ENCODE measurements around the gene OXA1L.
"Not testable (repeated sequence)": the region's sequence is repeated elsewhere in the genome, so short reads cannot be mapped to it uniquely, and the experiment has no call there.

The OXA1L gene

DNA sequence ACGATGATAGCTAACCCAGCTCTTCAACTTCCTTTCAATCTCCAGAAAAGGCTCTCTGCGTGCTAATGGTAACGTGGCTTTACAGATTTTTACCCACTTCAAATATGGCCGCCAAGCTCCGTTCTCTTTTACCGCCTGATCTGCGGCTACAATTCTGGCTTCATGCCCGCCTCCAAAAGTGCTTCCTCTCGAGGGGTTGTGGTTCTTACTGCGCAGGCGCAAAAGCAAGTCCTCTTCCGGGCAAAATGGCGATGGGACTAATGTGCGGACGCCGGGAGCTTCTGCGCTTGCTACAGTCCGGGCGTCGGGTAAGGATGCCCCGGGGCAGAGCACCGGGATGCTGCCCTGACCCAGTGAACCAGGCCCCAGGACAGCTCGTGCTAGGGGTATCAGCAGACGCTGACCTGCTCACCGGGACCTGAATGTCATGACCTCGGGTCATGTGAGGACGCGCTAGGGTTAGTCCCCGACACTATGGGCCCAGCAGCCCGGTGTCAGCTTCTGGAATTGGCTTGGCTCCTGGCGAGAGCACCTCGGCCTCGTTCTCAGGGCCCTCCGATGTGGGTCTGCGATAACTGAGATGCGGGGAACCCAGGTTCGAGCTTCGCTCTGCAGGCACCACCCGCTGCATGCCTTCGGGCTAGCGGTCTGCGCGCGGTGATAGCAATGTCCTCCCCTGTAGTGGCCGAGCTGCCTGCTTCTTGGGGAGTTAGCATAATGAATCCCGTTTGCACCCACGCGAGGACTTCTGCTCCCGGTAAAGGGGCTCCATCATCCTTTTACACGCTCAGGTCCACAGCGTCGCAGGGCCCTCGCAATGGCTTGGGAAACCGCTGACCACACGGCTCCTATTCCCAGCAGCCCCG is at the start of gene OXA1L:
Gene OXA1L (plus strand): TSS at position 232 of the 866 bp plus-strand sequence. CDS start 14 bp downstream, at position 246.
- peak; percentile 100 for DNase-seq

DNA sequence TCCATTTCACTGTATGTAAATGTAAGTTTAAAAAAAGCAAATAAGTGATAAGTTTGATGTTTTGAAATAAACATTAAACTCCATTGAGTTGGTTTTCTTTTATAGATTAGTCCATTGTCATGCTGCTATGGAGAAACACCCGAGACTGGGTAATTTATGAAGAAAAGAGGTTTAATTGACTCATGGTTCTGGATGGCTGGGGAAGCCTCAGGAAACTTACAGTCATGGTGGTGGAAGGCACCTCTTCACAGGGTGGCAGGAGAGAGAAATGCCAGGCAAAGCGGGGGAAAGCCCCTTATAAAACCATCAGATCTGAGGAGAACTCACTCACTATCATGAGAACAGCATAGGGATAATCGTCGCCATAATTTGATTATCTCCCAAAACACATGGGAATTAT is 48.4 kb upstream of the OXA1L start:
- DNase-seq: no peak

DNA sequence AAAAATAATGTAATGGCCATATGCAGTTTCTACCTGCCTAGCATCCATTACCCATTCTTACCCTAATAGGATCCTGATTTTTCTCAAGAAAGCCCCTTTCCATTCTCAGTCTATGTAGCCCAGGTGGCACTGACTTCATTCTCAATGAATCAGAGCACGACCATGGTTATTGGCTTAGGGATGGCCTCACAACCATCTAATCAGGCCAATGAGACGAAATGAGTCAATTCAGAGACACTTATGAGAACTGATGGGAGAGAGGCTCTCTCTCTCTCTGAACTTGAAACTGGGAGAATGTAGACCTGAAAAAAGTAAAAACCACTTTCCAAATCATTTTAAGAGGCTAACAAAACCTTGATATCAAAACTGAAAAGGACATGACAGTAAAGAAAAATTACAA is 45.3 kb upstream of the OXA1L start:
- no peak for DNase-seq

DNA sequence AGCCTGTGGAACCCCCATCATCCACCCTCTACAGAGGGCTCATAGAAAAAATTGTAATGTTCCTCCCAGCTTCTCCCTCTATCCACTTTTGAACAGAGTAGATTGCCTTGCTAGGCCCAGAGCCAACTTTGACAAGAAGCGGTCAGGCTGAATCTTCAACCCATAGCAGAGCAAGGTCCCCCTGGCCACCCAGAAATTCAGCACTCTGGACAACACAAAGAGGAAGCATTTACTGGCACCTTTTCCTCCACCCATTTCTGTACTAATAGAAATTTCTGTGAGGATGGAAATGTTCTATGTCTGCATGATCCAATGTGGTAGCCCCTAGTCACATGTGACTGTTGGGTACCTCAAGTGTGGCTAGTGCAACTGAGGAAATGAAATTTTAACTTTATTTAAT is 42.7 kb upstream of the OXA1L start:
- no peak for DNase-seq

DNA sequence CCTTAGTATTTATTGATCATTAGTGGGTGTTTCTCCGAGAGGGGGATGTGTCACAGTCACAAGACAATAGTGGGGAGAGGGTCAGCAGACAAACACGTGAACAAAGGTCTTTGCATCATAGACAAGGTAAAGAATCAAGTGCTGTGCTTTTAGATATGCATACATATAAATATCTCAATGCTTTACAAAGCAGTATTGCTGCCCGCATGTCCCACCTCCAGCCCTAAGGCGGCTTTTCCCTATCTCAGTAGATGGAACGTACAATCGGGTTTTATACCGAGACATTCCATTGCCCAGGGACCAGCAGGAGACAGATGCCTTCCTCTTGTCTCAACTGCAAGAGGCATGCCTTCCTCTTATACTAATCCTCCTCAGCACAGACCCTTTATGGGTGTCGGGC is 41.6 kb upstream of the OXA1L start:
- DNase-seq: not testable (repeated sequence)

DNA sequence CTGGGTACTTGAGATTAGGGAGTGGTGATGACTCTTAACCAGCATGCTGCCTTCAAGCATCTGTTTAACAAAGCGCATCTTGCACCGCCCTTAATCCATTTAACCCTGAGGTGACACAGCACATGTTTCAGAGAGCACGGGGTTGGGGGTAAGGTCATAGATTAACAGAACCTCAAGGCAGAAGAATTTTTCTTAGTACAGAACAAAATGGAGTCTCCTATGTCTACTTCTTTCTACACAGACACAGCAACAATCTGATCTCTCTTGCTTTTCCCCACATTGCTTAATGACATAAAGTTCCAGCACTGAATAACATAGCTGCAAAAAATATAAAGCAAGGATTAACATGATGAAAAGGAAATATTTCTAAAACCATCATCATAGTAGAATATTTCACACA is 41.1 kb upstream of the OXA1L start:
- DNase-seq: not testable (repeated sequence)

DNA sequence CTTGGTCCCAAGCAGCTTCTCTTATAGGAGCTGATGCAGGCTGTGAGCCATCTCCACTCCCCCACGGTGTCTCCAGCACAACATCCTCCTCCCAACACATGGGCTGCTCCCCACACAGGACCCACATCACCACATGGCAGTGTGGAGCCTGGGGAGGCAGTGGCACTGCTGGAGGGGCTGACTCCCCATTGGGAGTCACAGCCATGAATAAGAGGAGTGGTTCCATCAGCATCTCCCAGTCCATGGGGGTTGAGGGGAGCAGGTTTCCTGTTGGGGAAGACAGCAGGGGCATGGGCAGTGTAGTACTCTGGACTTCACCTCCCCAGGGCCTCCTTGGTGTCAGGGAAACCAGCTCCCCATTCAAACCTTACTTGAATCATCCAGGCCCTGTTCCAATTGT is 40.5 kb upstream of the OXA1L start:
- no peak for DNase-seq

DNA sequence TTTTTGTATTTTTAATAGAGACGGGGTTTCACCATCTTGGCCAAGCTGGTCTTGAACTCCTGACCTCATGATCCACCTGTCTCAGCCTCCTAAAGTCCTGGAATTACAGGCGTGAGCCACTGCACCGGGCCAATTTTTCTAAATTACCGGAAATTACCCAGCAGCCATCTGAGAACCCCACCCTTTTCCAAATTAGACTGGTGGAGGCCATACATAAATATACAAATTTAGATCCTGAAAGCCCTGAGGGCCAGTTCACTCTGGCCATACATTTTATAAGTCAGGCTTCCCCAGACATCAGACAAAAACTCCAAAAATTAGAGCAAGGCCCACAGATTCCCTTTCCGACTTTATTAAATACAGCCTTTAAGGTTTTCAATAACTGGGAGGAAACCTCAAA is 34.4 kb upstream of the OXA1L start:
- not testable (repeated sequence) for DNase-seq

DNA sequence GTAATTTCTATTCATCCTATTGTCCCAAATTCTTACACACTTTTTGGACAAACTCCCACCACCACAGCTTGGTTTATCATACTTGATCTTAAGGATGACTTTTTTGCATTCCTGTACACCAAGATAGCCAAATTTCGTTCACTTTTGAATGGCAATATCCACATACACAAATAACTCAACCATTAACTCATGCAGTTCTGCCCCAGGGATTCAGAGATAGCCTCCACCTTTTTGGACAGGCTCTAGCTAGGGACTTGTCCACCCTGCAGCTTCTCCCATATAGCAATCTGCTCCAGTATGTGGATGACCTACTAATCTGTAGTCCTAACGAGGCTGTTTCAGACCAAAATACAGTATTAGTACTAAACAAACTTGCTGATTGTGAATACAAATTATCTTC is 32.7 kb upstream of the OXA1L start:
- no peak for DNase-seq

DNA sequence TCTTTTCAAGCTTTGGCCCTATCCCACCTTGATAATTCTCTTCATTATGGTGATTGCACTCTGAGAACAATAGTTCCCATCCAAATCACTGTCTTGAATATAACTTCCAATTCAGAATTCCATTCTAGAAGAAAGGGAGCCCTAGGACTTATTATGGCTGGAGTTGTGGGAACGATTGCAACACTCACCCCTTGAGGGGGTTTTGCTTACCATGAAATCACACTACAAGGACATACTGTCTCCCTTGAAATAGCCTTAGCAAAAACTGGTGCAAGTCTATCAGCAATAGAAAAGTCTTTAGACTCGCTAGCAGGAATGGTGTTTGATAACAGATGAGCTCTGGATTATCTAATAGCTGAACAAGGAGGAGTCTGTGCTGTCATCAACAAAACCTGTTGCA is 31.4 kb upstream of the OXA1L start:
- DNase-seq: no peak

DNA sequence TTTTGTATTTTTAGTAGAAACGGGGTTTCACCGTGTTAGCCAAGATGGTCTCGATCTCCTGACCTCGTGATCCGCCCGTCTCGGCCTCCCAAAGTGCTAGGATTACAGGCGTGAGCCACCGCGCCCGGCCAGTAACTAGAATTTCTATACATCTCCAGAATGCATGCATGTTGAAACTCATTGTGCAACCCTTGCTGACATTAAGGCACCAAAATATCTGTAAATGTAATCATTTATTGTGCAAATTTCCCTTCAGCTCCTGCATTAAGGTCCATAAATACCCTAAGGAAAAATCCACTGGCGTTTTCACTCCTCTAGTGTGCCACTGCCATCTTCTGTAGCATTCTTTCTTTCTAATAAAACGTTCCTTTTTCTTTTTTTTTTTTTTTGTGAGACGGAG is 30.1 kb upstream of the OXA1L start:
- not testable (repeated sequence) for DNase-seq

DNA sequence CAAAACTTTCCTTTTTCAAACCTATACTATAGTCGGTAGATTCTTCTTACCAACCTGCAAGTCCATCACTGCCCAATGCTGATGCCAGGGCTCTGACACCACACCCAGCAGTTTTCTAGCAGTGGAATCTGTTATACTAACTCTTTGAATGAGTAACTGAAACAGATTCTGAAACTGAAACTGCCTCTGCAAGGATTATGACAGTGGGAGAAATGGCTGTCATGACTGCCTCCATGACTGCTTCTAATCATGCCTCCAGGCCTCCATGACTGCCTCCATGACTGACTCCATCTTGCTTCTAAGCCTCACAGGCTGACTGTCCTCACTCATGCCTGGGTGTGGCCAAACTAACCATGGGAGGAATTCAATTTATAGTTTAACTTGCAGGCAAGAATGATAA is 29.4 kb upstream of the OXA1L start:
- no peak for DNase-seq

DNA sequence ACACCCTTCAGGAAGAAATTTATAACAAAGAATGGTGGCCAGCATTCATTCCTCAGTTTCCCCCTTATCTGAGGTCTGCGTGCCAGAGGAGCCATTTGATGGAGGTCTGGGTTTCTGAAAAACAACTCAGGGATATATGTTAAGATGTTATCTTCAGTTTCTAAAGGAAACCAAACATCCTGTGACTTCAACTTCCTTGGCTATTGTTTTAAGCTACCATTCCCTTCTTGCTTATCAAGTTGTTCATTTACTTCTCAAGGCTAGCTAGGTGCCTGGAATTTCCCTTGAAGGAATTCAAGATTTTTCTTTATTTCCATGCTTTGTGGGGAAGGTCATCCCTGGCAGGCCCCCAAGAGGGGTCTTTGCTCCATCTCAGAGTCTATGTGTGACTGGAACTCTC is 27.1 kb upstream of the OXA1L start:
- DNase-seq: no peak

DNA sequence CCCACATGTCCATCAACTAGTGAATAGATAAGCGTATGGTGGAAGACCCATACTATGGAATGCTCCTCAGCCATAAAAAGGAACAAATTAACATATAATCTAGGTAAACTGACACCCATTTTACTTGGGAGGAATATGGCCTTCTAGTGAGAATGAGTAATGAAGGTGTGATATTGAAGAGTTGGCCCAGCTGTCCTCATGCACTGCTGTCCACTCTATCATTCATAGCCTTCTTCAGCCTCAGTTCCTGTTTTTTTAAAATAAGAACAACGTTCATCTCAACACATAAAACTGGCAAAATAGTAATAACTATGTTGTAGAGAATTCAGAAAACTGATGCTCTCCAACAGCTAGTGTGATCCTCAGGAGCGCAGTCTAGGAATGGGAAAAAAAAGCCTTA is 26.5 kb upstream of the OXA1L start:
- DNase-seq: no peak

DNA sequence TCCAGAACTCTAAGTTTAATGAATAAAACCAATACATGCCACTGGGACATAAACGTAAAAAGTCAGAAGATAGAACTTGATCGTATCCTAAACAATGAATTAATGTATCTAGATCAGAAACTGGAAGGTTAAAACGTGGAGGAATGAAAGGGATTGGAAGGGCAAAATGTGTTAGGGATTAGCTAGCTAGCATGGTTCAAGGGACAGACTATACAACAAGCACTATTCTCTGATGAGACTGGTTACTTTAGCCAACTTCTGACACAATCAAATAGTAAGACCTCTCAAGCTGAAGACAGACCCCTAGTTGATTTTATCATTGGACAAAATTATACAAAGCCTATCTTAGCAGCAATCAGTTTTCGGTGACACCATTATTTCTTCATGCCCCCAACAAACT is 18.7 kb upstream of the OXA1L start:
- no peak for DNase-seq

DNA sequence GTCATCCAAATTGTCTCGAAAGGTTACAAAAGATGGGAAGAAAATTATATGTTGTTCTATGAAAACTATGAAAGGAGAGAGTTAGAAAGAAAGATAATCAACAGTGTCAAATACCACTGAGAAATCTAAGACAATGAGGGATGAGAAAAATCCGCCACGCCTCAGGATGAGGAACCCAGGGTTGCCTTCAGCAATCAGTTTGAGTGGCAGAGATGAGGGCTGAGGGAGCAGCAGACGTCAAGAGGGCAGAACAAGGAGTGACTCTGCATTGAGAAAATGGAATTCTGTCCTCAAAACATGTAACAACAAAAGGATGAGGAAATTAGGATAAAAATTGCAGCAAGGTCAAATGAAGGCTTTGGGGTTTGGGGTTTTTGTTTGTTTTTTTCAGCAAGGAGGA is 18.3 kb upstream of the OXA1L start:
- DNase-seq: no peak

DNA sequence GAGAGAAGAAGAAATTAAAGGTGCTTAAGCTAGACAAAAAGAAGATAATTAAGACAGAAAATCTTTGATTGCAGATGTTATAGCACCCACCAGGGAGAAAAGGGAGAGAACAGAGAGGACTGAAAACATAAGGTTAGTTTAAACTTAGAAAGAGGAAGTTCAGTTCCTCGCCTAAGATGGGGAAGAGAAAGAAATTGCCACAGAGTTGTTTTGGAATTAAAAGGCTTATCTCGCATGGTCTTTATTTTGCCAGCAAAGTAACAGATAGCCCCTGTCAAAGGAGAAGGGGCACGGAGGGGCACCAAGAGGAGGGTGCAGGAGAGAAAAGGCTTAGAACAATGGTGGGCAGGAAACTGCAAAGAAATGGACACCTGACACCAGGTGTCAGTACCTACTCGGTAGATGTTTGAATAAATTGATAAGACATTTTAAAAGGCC is 17.8 kb upstream of the OXA1L start:
- DNase-seq: peak; percentile 13

DNA sequence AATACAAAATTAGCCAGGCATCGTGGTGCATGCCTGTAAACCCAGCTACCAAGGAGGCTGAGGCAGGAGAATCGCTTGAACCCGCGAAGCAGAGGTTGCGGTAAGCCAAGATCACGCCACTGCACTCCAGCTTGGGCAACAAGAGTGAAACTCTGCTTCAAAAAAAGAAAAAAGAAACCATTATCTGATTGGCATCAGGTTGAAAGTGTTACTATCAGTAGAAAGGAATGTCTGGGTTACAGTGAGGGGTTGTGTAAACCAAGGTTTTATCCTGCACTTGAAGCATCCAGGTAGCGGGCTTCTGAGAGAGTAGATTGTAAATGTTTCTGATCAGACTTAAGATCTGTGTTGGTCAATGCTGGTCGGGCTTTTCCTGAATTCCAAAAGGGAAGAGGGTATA is 14.1 kb upstream of the OXA1L start:
- no peak for DNase-seq

DNA sequence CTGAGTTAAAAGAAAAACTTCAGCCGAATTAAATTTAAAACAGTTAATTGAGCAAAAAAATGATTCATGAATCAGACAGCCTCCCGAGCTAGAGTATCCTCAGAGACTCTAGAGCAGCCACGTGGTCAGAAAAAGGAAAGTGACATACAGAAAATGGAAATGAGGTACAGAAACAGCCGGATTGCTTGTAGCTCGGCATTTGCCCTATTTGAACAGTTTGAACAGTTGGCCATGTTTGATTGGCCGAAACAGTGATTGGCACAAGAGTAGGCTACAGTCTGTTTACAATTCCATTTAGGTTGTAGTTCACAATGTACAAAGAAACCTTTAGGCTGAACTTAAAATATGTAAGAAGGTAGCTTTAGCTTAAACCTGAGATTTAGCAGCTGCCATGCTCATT is 12.9 kb upstream of the OXA1L start:
- no peak for DNase-seq

DNA sequence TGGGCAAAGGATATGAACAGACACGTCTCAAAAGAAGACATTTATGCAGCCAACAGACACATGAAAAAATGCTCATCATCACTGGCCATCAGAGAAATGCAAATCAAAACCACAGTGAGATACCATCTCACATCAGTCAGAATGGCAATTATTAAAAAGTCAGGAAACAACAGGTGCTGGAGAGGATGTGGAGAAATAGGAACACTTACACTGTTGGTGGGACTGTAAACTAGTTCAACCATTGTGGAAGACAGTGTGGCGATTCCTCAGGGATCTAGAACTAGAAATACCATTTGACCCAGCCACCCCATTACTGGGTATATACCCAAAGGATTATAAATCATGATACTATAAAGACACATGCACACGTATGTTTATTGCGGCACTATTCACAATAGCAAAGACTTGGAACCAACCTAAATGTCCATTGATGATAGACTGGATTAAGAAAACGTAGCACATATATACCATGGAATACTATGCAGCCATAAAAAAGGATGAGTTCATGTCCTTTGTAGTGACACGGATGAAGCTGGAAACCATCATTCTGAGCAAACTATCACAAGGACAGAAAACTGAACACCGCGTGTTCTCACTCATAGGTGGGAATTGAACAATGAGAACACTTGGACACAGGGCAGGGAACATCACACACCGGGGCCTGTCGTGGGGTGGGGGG is 8.4 kb upstream of the OXA1L start:
- DNase-seq: not testable (repeated sequence)

DNA sequence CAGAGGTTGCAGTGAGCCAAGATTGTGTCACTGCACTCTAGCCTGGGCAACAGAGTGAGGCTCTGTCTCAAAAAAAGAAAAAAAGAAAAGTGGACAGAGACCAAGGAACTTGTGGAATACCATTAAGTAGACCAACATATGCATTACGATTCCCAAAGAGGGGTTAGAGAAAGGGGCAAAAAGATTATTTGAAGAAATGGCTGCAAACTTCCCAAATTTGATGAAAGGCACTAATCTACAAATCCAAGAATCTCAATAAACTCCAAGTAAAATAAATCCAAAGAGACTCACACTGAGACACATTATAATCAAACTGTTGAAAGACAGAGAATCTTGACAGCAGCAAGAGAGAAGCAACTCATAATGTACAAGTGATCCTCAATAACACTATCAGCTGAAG is 4.8 kb upstream of the OXA1L start:
- no peak for DNase-seq

DNA sequence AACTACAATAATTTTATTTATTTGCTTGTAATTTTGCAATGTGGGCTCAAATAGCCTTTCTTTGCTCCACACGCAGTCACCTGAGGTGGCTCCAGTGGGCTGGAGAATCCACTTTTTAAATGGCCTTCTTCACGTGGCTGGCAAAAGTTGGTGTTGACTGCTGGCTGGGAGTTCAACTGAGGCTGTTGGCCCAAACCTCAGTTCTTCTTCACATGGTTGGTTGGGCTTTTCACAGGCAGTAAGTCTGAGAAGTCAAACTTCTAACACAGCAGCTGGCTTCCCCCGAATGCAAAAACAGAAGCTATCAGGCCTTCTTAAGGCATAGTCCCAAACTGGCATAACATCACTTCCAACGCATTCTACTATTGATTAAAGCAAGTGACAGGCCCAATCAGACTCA is 2.1 kb upstream of the OXA1L start:
- DNase-seq: no peak

DNA sequence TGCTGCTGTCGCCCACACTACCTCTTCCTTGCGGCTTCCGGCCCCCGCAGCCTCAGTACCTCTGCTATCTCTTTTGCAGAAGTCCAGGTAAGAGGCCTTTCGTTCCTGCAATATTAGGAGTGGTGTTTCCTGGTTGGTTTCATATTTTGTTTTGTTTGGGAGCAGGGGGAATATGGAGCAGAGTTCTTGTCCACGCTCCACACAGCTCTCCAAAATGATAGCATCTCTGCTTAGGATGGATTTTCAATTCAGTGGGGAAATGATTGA is 768 bp downstream of the OXA1L start:
- no peak for DNase-seq

DNA sequence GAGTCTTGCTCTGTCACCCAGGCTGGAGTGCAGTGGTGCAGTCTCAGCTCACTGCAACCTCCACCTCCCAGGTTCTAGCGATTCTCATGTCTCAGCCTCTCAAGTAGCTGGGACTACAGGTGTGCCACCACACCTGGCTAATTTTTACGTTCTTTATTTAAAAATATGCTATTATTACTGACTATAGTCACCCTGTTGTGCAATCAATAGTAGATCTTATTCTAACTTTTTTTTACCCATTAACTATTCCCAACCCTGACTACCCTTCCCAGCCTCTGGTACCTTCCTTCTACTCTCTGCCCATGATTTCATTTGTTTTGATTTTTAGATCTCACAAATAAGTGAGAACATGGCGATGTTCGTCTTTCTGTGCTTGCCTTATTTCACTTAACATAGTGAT is 2.5 kb downstream of the OXA1L start:
- no peak for DNase-seq

DNA sequence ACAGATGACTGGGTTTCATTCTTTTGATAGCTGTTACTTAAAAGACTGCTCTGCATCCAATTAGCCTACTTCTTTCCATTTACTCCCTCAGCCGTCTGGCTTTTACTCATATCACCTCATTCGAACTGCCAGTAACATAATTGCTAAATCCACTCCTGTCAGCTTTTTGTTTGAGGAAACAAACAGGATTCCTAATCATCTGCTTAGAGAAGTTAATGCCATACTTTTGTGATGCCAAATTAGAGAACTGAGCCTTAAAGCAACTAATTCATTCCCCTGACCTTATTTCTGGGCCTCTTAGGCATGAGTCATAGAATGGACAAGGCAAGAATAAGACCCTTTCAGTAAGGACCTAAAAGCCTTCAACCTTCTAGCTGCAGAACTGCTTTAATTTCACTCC is 2.9 kb downstream of the OXA1L start:
- no peak for DNase-seq

Data from DMS79 treated with DMSO at 0.1 percent for 48 hours (cell line).